ENCODE measurements around the gene CLCN5.

DNA sequence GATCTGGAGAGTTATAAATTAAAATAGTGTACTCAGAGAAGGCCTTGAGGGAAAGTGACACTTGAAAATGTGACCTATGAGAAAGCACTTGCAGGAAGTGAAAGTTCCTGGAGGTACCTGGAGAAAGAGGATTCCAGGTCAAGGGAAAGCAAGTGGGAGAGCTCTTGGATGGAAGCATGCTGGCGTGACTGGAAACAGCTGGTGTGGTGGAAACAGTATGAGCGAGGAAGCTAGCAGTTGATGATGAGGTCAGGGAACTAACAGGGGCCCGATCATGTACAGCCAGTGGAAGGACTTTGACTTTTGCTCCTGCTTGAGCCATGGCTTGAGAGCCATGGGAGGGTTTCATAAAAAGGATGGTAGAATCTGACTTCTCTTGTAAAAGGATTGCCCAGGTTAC, 9.5 kb upstream of the CLCN5 start:
- TF ChIP-seq, protein P1, sequence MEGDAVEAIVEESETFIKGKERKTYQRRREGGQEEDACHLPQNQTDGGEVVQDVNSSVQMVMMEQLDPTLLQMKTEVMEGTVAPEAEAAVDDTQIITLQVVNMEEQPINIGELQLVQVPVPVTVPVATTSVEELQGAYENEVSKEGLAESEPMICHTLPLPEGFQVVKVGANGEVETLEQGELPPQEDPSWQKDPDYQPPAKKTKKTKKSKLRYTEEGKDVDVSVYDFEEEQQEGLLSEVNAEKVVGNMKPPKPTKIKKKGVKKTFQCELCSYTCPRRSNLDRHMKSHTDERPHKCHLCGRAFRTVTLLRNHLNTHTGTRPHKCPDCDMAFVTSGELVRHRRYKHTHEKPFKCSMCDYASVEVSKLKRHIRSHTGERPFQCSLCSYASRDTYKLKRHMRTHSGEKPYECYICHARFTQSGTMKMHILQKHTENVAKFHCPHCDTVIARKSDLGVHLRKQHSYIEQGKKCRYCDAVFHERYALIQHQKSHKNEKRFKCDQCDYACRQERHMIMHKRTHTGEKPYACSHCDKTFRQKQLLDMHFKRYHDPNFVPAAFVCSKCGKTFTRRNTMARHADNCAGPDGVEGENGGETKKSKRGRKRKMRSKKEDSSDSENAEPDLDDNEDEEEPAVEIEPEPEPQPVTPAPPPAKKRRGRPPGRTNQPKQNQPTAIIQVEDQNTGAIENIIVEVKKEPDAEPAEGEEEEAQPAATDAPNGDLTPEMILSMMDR (IDR thresholded peaks at IDR 0.05): no peak
- TF ChIP-seq POLR2A (IDR thresholded peaks at IDR 0.05): no peak

Measured in heart left ventricle (tissue), 13 donors.